ENCODE measurements around the gene LRP2BP.
A peak's percentile ranks its signal among the peaks of the same experiment; 100 is the strongest.

The LRP2BP gene

DNA sequence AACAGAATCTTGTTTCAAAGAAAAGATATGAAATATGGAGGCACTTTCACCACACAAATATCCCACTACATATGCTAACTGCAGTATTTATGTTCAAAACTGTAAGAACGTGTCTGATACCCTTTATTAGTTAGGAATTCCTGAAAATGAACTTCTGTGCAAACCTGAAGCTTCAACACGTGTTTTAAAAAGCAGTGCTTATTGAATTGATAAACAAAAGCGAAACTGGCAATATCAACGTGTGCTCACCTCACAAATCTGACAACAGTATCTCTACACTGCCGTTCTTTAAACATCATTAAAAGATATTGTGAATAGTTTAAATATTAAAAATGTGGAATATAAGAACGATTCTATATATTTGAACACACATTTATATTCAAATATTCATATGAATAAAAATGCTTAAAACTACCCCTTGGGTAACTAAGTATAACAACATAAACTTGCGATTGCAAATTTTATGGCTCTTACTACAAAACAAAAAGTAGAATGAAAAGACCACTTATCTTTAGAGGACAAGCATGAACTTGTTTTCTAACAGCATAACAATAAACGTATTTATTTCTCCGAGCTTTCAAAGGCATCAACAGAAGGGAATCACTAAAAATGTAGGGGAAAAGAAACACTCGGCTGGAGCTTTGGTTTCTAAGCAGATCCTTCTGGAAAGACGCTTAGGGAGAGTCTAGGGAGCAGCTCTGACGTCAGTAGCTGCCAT is at the start of gene LRP2BP:
LRP2BP (minus strand) TSS at position 687 of the 718 bp plus-strand sequence. CDS start 17,738 bp downstream, outside the sequence.
- DNase-seq, result peak in 2 of 3 donors; percentile 13 to 31

DNA sequence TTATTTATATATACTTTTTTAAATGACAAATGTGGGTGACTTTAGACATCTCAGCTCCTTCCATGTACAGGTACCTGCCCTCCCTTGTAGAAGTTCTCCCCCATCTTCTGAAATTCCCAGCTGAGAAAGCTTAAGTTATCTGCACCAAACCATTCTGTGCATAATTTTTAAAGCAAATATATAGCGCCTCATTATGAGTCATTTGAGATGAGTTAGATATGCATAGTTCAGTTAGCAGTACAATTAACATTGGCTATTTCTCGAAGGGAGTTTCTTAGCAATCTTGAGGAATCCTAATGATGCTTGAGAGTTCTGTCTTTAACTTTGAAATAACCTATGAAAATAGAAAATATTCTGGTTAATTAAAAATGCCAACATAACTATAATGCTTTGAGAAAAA is 49.5 kb upstream of the LRP2BP start:
- DNase-seq, result no peak

GRCh38 chr4:185441479-185441878 is 45.8 kb upstream of the LRP2BP start:
- DNase-seq, result no peak

GRCh38 chr4:185437809-185438208 is 42.1 kb upstream of the LRP2BP start:
- no peak for DNase-seq

DNA sequence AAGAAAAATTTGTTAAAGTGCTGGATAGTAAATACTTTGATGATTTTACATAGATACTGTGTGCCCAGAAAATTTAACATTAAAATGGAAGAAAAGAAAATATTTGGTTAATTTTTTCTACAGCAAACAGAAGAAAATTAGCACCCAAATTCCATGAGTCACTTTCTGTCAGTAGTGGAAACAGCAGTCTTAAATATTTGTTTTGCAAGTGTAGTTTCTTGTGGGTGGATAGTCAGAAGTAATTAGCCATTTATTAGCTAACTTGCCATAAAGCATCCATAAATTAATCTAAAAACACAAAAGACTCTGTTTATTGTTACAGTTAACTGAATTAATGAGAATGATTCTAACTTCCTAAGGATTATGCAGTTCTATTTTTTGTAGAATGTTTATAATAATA is 39.7 kb upstream of the LRP2BP start:
- DNase-seq, result no peak

- DNase-seq, result no peak
Measured at GRCh38 chr4:185429660-185430059, 33.9 kb upstream of the LRP2BP start.

DNA sequence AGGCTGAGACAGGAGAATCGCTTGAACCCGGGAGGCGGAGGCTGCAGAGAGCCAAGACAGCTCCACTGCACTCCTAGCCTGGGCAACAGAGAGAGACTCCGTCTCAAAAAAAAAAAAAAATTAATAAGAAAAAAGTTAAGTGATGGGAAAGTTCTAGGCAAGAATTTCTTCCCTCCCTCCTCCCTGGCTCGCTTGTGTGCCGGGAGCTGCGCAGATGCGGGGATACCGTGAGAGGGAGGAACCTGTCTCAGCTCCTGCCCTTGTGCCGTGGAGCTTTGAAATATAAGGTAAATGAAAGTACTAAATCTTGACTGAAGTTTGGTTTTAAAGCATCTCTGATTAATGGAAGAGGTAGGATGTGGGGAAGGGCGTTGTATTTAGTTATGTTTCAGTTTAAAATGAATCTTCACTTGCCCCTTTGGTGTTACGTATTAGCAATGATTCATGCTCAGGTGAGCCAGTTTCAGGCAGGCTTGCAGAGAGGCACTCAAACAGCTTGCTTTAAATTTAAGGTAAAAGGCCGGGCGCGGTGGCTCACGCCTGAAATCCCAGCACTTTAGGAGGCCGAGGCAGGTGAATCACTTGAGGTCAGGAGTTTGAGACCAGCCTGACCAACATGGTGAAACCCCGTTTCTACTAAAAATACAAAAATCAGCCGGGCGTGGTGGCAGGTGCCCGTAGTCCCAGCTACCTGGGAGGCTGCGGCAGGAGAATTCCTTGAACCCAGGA is 31.4 kb upstream of the LRP2BP start:
- DNase-seq, result no peak

DNA sequence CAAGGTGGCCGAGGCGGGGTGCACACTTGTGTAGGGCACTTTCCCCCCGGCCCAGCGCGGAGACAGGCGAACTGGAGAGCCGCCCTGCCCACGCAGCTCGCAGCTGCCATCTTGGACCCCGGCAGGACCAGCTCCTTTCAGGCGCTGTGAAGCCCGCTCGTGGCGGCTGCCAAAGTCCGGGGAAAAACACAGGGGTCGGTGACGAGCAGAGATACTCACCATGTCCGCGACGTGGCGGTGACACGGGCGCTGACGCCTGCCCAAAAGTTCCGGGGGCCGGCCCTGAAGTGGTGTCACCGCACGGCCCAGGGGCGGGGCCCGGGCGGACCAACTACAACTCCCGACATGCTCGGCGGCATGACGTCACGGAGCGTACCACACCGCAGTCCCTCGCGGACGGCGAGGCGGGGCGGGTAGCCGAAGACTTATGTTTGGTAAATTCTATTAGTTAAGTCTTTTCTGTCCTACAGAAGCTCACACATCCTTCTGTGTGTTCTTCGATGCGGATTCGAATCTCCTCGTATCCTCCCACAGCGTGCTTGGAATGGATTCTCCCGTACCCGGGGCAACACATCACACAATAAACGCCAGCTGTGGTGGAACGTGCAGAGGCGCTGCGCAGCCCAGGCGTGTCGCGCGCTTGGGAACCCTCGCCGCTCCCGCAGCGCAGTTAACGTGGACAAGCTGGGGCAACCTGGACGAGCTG is 30.1 kb upstream of the LRP2BP start, which contains the start of gene UFSP2:
UFSP2 (minus strand) TSS at position 318 of the 706 bp plus-strand sequence; CDS start at position 222, 96 bp downstream.
- peak; percentile 92 to 94 (median 94) for DNase-seq

DNA sequence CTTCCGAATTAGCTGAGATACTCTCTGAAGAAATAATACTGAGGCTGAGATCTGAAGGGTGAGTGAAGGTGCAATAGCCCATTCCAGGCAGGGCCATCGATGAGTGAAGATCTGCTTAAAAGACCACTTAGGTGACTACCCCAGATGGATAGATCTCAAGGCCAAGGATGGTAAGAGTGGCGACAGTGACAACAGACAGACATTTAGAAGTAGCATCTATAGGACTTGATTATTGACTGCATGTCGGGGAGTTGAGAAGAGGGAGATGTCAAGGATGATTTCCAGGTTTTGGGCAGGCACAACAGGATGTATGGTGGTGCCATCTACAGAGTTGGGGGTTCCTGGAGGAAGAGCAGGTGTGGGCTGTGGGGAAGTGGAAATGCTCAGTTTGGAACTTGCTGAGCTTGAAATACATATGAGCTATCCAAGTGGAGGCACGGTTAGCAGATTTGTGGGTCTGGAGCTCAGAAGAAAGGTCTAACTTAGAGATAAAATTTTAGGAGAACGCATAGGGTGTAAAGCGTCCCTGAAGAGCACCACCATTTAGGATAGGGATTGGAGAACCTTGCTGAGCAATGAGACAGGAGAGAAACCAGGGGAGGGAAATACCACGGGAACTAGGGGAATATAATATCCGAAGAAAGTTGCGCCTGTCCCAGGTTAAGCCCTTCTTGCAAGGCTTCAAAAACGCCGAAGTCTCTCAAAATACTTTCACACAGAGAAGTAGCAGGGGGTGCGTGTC is 29.4 kb upstream of the LRP2BP start:
- DNase-seq, result peak in 1 of 3 donors; percentile 30

GRCh38 chr4:185421366-185422124 is 25.8 kb upstream of the LRP2BP start:
- DNase-seq, result no peak

GRCh38 chr4:185416955-185417354 is 21.2 kb upstream of the LRP2BP start:
- DNase-seq, result no peak

DNA sequence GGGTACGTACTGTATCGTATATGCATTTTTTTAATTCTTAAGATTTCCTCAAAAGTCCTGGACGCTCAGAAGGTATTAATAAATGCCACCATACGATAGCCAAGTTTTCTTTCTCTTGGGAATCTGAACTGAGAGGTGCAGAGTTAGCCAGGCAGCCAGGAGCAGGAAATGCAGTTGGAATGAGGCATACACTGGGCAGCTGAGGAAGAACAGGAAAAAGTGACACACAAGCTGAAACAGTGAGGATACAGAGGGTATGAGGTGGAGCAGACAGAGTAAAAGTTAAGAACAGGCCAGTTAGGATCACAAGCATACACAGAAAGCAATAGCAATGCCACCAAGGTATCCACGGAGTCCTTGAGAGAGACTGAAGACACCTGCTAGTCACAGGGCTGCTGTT is 16.7 kb upstream of the LRP2BP start:
- peak in 1 of 3 donors; percentile 0 for DNase-seq

- peak; percentile 52 to 78 (median 71) for DNase-seq
Measured at GRCh38 chr4:185411849-185412248, 16.1 kb upstream of the LRP2BP start.

- DNase-seq, result no peak
Measured at GRCh38 chr4:185408432-185408831, 12.7 kb upstream of the LRP2BP start.

GRCh38 chr4:185405296-185405999 is 9.7 kb upstream of the LRP2BP start:
- DNase-seq, result peak; percentile 62 to 81 (median 81)

DNA sequence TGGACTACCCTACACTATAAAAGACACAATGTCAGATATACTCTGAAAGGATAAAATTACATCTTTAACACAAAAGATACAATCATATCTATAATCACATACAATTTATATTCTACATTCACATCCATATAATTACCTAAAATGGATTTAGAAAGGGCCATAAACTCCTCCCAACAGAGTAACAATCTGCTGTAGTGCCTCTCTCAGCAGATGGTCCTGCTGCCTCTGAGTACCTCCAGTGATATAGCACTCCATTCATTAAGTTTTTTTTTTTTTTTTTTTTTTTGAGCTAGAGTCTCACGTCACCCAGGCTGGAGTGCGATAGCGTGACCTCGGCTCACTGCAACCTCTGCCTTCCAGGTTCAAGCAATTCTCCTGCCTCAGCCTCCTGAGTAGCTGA is 8.3 kb upstream of the LRP2BP start:
- DNase-seq, result no peak

- DNase-seq, result no peak
Measured at GRCh38 chr4:185399466-185399865, 3.7 kb upstream of the LRP2BP start.

DNA sequence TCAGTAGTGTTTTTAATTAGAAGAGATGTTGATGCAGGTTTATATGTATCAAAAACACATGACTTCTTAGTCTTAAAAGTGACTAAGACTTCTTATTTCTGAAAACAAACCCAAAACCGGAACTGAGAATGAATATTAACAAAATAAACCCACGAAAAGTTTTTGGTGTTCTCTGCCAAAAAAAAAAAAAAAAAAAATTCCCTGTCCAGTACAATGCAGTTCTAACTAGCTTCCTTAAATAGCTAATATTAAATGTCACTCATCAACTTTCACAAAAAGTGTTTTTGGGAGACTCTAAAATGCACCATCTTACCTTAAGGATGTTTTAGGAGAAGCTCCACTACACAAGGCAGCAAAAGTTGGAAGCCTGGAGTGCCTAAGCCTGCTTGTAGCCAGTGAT is 2.9 kb upstream of the LRP2BP start:
- peak; percentile 10 to 79 (median 72) for DNase-seq

DNA sequence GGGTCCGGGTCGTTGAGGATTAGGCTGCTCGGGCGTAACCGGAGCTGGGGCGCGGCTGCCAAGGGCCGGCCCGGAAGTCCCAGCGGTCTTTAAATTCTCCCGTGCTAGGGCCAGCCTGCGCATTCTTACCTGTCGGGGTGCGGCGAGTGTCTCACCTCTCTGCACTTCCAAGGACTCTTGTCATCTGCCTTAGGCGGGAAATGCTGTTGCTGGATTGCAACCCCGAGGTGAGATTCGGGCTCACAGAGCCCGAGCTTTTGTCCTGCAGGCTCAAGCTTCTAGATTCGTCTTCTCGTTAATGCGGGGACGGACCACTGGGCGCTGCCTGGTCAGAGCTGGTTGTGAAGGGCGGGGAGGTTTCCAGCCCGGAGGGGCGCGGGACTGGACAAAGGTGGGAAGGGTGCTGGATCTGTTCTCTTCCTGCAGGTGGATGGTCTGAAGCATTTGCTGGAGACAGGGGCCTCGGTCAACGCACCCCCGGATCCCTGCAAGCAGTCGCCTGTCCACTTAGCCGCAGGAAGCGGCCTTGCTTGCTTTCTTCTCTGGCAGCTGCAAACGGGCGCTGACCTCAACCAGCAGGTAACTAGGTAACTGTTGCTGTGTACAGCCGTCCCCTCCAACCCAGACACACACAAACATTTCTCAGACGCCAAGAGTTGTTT is 1.1 kb upstream of the LRP2BP start, which contains the start of gene ANKRD37:
ANKRD37 (plus strand) TSS at position 118 of the 662 bp plus-strand sequence; CDS start at position 201, 83 bp downstream.
- DNase-seq, result peak in 1 of 3 donors; percentile 13

DNA sequence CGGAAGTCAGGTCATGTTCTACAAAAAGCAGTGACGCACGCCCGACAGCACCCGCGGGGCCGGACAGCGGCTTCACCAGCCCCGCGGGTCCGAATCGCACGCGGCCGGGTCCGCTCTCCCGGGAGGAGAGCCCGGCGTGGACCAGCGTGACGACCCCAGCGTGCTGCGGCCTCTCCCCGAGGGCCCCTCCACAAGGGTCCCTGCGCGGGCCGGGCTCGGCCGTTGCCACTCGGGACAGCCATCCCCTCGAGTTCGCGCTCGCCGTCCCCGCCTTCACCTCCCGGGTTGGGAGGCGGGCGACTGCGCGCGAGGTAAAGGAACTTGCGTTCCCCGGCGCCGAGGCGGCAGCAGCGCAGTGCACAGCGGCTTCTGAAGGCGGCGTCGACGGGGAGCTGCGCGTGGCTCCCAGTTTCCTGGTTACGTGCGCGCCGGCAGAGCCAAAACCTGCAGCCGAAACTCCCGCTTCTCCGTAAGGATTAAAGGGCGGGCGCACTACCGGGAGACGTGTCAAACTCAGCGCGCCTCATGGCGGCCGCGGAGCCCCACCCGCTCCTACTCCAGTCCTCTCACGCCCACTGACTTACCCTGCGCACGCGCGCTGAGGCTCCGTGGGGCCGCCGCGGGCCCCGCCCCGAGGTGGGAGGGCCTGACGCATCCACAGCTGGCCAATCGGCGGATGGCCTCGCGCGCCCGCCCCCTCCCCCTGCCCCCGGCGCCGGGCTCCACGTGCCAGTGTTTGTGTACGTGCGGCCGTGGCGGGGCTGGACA is 416 bp upstream of the LRP2BP start:
- peak; percentile 98 to 99 (median 98) for DNase-seq
